Upper lobe of right lung (tissue), 1 donor: ENCODE results near the gene MOB4. TPM values are rescaled to one million over a fixed set of nuclear protein-coding genes. Genes with fewer than 3 reads are reported as not detected.

Experiments
- ATAC-seq: fragments of 200-7000 bp; cut with Tn5 transposase; one replicate; pipeline ENCODE4 v1.9.1; 2020; ENCODE audit warnings: mild to moderate bottlenecking, moderate library complexity
- DNase-seq: peaks from one replicate; pipeline ENCODE4 v3.0.0-alpha.2; 2020
- H3K27ac ChIP-seq: fragments of 200-600 bp; one replicate; pipeline ENCODE4 v1.8.0; 2022
- H3K27me3 ChIP-seq: fragments of 200-600 bp; one replicate; pipeline ENCODE4 v1.8.0; 2022; ENCODE audit warnings: mild to moderate bottlenecking
- H3K36me3 ChIP-seq: fragments of 200-600 bp; one replicate; pipeline ENCODE4 v1.8.0; 2022
- H3K4me1 ChIP-seq: fragments of 200-600 bp; one replicate; pipeline ENCODE4 v1.8.0; 2022
- H3K4me3 ChIP-seq: fragments of 200-600 bp; one replicate; pipeline ENCODE4 v1.8.0; 2022; ENCODE audit warnings: mild to moderate bottlenecking
- H3K9me3 ChIP-seq: fragments of 200-600 bp; one replicate; pipeline ENCODE4 v1.8.0; 2022
- intact Hi-C: fragments of 100-400 bp; cut with DNase I; formaldehyde crosslinking; loops from one replicate; pipeline ENCODE4 v1.11.0; 2022
- total RNA-seq: library from RNA; stranded (reverse); fragmentation: NEBNext Ultra II Directional; extraction: Animal tissue kit (Norgen Biotek cat#: 25700); gene quantifications from one replicate; pipeline ENCODE4 v1.2.1, GENCODE V29; 2021
- TF ChIP-seq, protein P1 (sequence below): fragments of 200-600 bp; IDR thresholded peaks from one replicate; pipeline ENCODE4 v1.8.0; 2022; ENCODE audit warnings: antibody characterized with exemption
- donor health status: DM: no; HTN: yes; CAD: no; lungs with severe emphysema.

The MOB4 gene
- total RNA-seq, 1 donor from 2014 or later = 19.6 TPM

DNA sequence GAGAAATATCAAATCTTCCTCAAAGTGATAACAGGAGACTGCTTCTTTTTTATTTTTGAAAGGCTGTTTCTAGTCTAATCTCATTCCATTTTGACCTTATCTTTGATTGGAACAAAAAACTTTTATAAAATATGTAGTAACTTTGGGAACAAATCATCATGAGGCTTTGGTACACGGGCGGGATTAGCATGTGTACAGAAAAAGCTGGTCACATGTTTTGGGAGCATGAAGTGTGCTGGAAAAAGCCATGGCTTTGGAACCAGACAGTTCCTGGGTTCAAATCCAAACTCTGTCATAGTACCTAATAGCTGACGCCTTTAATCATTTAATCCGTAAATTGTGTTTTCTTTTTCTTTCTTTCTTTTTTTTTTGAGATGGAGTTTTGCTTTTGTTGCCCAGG, 81.3 kb downstream of the MOB4 start:
- Histone ChIP-seq H3K27ac (no peak overlapping the region), H3K4me1 (no peaks in the 10 kb centered on the region), H3K27me3 (no peaks in the 10 kb centered on the region), H3K9me3 (no peaks in the 10 kb centered on the region), H3K36me3 (no peaks in the 10 kb centered on the region), H3K4me3 (no peak overlapping the region)
- TF ChIP-seq, protein P1, sequence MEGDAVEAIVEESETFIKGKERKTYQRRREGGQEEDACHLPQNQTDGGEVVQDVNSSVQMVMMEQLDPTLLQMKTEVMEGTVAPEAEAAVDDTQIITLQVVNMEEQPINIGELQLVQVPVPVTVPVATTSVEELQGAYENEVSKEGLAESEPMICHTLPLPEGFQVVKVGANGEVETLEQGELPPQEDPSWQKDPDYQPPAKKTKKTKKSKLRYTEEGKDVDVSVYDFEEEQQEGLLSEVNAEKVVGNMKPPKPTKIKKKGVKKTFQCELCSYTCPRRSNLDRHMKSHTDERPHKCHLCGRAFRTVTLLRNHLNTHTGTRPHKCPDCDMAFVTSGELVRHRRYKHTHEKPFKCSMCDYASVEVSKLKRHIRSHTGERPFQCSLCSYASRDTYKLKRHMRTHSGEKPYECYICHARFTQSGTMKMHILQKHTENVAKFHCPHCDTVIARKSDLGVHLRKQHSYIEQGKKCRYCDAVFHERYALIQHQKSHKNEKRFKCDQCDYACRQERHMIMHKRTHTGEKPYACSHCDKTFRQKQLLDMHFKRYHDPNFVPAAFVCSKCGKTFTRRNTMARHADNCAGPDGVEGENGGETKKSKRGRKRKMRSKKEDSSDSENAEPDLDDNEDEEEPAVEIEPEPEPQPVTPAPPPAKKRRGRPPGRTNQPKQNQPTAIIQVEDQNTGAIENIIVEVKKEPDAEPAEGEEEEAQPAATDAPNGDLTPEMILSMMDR = no peak
- no peak for DNase-seq
- no peak for ATAC-seq
- intact Hi-C loops = no loop called here

DNA sequence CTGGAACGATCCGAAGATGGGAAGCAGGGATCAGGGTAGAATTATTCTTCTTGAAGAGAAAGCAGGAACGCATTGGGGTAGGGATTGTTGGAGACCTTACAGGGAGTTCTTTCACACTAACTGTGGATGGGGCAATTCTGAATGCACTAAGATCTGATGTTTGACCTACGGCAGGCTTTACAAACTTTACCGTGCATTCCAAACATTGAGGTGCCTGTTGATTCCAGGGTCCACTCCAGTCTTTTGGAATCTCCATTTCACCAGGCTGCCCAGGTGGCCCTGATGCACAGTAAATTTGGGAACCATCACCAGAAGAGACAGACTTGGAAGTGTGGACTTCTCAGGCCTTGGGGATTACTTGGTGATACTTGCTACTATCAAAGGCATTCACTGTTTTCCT, 82.6 kb downstream of the MOB4 start:
- DNase-seq = no peak
- no peak for ATAC-seq
- H3K4me1 ChIP-seq = no peaks in the 10 kb centered on the region
- no peaks in the 10 kb centered on the region for H3K36me3 ChIP-seq
- no peak overlapping the region for H3K4me3 ChIP-seq
- H3K27ac ChIP-seq = no peak overlapping the region
- TF ChIP-seq, protein P1 = no peak
- intact Hi-C loops = no loop called here
- no peaks in the 10 kb centered on the region for H3K27me3 ChIP-seq
- no peaks in the 10 kb centered on the region for H3K9me3 ChIP-seq

- H3K4me1 ChIP-seq = no peaks in the 10 kb centered on the region
- intact Hi-C loops = no loop called here
- no peaks in the 10 kb centered on the region for H3K36me3 ChIP-seq
- no peaks in the 10 kb centered on the region for H3K9me3 ChIP-seq
- DNase-seq (no peak), ATAC-seq (peak; percentile 83)
- TF ChIP-seq, protein P1 = peak; percentile 47
- no peak overlapping the region for H3K4me3 ChIP-seq
- H3K27me3 ChIP-seq = no peaks in the 10 kb centered on the region
- no peak overlapping the region for H3K27ac ChIP-seq
Measured at GRCh38 chr2:197599285-197599965, 83.6 kb downstream of the MOB4 start.

- no peak for DNase-seq
- H3K4me3 ChIP-seq = no peak overlapping the region
- H3K27me3 ChIP-seq = no peaks in the 10 kb centered on the region
- H3K27ac ChIP-seq = no peak overlapping the region
- no peak for ATAC-seq
- TF ChIP-seq, protein P1 = no peak
- H3K9me3 ChIP-seq = no peaks in the 10 kb centered on the region
- intact Hi-C loops = no loop called here
- no peaks in the 10 kb centered on the region for H3K4me1 ChIP-seq
- no peaks in the 10 kb centered on the region for H3K36me3 ChIP-seq
Measured at GRCh38 chr2:197600306-197600705, 84.4 kb downstream of the MOB4 start.

DNA sequence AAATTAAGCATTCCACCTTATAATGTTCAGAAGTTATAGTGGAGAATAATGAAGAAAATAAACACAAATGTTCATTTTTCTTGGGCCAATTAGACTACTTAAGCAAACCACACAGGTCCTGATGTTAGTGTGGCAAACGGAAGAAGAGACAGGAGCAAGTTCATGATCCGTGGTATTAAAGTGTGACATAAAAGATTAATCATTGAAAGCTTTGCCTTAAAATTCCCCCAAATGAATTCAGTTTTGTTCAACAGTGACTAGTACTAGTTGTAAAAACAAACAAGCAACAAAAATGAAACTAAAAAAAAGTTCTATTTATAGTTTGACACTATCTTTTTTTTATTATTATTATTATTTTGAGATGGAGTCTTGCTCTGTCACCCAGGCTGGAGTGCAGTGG, 85.9 kb downstream of the MOB4 start:
- H3K9me3 ChIP-seq = no peaks in the 10 kb centered on the region
- H3K4me3 ChIP-seq = no peak overlapping the region
- no peak overlapping the region for H3K27ac ChIP-seq
- no peaks in the 10 kb centered on the region for H3K4me1 ChIP-seq
- TF ChIP-seq, protein P1 = no peak
- DNase-seq (no peak), ATAC-seq (no peak)
- intact Hi-C loops = no loop called here
- no peaks in the 10 kb centered on the region for H3K36me3 ChIP-seq
- H3K27me3 ChIP-seq = no peaks in the 10 kb centered on the region

Other genes with a start within 250 kb of the MOB4 start
- 51.4 TPM for gene ANKRD44, start 205.3 kb upstream of the MOB4 start, total RNA-seq
- gene SF3B1, start 81.0 kb upstream of the MOB4 start, total RNA-seq = 252 TPM
- gene COQ10B, start 62.5 kb upstream of the MOB4 start, total RNA-seq = 26.5 TPM
- gene HSPD1, start 16.2 kb upstream of the MOB4 start, total RNA-seq = 136 TPM
- gene HSPE1, start 15.7 kb upstream of the MOB4 start, total RNA-seq = 66.1 TPM
- 12.3 TPM for gene RFTN2, start 159.5 kb downstream of the MOB4 start, total RNA-seq
- gene MARS2, start 189.3 kb downstream of the MOB4 start, total RNA-seq = 6.5 TPM